Fibroblast of villous mesenchyme (primary cell): Measurements from ENCODE around the gene CDS2. TPM values are rescaled to one million over a fixed set of nuclear protein-coding genes. Genes with fewer than 3 reads are reported as not detected.

Source experiments
- DNase-seq: peaks from one replicate; pipeline ENCODE4 v3.0.0-alpha.2; 2010; ENCODE audit warnings: low read depth
- H3K4me3 ChIP-seq: 2 replicates; pipeline ENCODE4 v1.5.1; 2011; ENCODE audit warnings: low read depth, mild to moderate bottlenecking, low read length
- CTCF ChIP-seq: IDR thresholded peaks from 2 replicates; pipeline ENCODE4 v1.5.1; 2012; ENCODE audit warnings: low read depth, mild to moderate bottlenecking, low read length; ENCODE audit not compliant: insufficient read depth
- total RNA-seq: library from RNA; depleted of rRNA; stranded (reverse); fragments of >200 nt; gene quantifications from 2 replicates; pipeline ENCODE4 v1.2.3, GENCODE V29; 2012

The CDS2 gene
- total RNA-seq, 1 donor = 32.4 TPM

- DNase-seq = peak; percentile 85
- H3K4me3 ChIP-seq = no peak overlapping the region
- TF ChIP-seq CTCF = peak; percentile 73
These were observed 65.2 kb downstream of the CDS2 start for GRCh38 chr20:5191829-5192569.

GRCh38 chr20:5192570-5193431 lies 66.0 kb downstream of the CDS2 start:
- TF ChIP-seq CTCF = no peak
- no peak overlapping the region for H3K4me3 ChIP-seq
- no peak for DNase-seq

GRCh38 chr20:5195655-5196054 lies 68.8 kb downstream of the CDS2 start:
- DNase-seq = no peak
- H3K4me3 ChIP-seq = no peak overlapping the region
- TF ChIP-seq CTCF = no peak

GRCh38 chr20:5196149-5196548 lies 69.3 kb downstream of the CDS2 start:
- DNase-seq = no peak
- TF ChIP-seq CTCF = no peak
- no peak overlapping the region for H3K4me3 ChIP-seq

GRCh38 chr20:5197270-5197827 lies 70.5 kb downstream of the CDS2 start:
- DNase-seq = no peak
- no peak for TF ChIP-seq CTCF
- no peak overlapping the region for H3K4me3 ChIP-seq

GRCh38 chr20:5197847-5198650 lies 71.2 kb downstream of the CDS2 start:
- no peak overlapping the region for H3K4me3 ChIP-seq
- no peak for TF ChIP-seq CTCF
- DNase-seq = no peak
